ENCODE data around the gene KDSR.

The KDSR gene

DNA sequence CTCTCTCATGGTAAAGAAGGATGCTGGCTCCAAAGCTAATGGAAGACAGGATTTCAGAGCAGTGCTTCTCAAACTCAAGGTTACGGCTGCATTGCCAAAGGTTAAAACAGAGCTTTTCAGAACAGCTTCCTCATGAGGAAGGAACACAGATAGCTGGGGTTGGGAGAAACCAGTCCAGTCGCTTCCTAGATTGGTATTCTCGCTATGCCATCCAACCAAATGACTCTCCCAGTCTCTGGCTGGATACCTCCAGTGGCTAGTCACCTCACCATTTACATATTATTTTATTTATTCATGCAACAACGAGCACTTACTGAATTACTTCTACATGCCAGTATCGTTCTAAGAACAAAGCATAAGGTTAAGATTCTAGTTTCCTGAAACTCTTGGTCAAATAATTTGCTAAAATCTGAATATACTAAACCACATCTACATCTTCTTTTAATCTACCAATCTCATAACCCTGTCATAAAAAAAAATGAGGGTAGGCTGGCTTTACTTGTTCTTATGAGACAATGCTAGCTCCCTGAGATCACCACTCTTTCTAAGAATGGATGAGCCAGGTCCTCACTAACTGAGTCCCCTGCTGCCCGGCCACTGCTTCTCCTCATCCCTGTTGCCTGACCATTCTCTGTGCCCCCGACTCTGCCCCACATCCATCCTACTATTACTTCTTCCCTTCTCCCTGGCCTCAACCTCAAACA, 20.4 kb downstream of the KDSR start:
- no peak overlapping the region for H3K4me3 ChIP-seq (ENCODE audit: low read depth, low read length)
- TF ChIP-seq, protein P1, sequence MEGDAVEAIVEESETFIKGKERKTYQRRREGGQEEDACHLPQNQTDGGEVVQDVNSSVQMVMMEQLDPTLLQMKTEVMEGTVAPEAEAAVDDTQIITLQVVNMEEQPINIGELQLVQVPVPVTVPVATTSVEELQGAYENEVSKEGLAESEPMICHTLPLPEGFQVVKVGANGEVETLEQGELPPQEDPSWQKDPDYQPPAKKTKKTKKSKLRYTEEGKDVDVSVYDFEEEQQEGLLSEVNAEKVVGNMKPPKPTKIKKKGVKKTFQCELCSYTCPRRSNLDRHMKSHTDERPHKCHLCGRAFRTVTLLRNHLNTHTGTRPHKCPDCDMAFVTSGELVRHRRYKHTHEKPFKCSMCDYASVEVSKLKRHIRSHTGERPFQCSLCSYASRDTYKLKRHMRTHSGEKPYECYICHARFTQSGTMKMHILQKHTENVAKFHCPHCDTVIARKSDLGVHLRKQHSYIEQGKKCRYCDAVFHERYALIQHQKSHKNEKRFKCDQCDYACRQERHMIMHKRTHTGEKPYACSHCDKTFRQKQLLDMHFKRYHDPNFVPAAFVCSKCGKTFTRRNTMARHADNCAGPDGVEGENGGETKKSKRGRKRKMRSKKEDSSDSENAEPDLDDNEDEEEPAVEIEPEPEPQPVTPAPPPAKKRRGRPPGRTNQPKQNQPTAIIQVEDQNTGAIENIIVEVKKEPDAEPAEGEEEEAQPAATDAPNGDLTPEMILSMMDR (IDR thresholded peaks at IDR 0.05; ENCODE audit: low read depth, low read length), result no peak

- no peak overlapping the region for H3K4me3 ChIP-seq (ENCODE audit: low read depth, low read length)
- TF ChIP-seq, protein P1 (IDR thresholded peaks at IDR 0.05; ENCODE audit: low read depth, low read length), result no peak
Measured at GRCh38 chr18:63346031-63346430, 21.0 kb downstream of the KDSR start.

- H3K4me3 ChIP-seq (ENCODE audit: low read depth, low read length), result no peak overlapping the region
- TF ChIP-seq, protein P1 (IDR thresholded peaks at IDR 0.05; ENCODE audit: low read depth, low read length), result no peak
Measured at GRCh38 chr18:63344918-63345317, 22.1 kb downstream of the KDSR start.

DNA sequence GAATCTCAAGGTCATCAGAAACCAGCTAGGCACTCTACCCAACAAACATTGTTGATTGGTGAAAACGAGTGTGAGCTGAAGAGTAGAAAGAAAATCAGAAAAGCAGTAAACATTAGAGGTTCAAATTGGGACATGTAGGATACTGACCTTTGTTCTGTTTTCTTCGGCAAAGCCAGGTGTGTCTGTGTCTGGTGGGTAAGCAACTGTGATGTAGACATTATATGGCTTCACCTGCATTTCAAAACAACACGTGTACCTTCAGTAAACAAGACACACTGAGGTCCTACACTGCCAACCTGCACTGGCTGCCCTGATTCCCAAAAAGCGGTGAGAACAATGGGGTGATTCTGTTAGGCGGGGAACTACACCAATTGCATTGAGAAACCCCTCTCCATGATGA, 22.7 kb downstream of the KDSR start:
- TF ChIP-seq, protein P1 (IDR thresholded peaks at IDR 0.05; ENCODE audit: low read depth, low read length), result no peak

DNA sequence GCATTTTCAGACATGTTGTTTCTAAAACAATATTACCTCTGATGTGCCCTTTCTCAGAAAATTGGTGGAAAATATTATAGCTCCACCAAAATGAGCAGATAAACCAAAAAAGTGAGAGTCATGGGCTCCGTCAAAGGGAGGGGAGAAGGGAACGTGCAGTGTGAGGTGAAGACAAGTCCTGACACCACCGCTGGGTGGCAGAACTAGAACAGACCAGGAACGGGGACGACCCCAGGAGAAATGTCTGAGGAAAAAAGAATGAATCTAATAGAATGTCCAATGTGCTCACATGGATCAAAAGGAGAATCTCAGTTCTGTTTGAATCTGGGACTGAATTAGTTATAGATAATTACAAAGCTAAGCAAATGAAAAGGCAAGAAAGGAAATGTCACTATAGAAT, 24.8 kb downstream of the KDSR start:
- H3K4me3 ChIP-seq (ENCODE audit: low read depth, low read length), result no peak overlapping the region
- TF ChIP-seq, protein P1 (IDR thresholded peaks at IDR 0.05; ENCODE audit: low read depth, low read length), result peak; percentile 55

More for the DNA sequence above, 22.7 kb downstream of the KDSR start:
- H3K4me3 ChIP-seq (ENCODE audit: low read depth, low read length), result no peak overlapping the region

DNA sequence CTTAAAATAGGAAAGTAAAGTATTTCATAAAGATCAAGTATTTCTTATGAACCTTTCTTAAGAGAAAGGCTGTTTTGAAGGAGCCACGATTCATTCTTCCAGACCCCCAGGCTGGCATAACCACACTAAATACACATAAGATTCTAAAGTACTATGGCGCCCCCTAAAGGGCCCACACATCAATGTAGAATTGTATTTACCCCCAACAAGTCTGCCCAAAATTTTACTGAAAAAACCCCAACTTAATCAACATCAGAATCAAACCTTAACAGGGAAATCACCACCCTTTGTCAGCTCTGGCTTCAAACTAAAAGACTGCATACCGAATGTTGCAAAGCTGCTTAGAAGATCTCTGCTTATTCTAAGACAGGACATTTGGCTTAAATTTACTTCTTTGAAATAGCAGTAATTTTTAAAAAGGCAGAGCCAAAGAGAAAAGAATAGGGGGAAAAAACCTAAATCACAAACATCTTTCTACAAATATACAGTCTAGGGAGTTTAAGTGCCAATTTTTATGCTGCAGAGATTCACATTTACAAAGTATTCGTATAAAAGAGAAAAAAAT, 27.0 kb downstream of the KDSR start:
- TF ChIP-seq, protein P1 (IDR thresholded peaks at IDR 0.05; ENCODE audit: low read depth, low read length), result 0 out of 2 replicates have a peak, but pooled peaks have one; percentile 18
- no peak overlapping the region for H3K4me3 ChIP-seq (ENCODE audit: low read depth, low read length)

GRCh38 chr18:63336366-63337099, 30.5 kb downstream of the KDSR start:
- TF ChIP-seq, protein P1 (IDR thresholded peaks at IDR 0.05; ENCODE audit: low read depth, low read length), result no peak
- no peak overlapping the region for H3K4me3 ChIP-seq (ENCODE audit: low read depth, low read length)

Data from WI38 (cell line).